ENCODE results near the gene GRIN2A.

GRCh38 chr16:10048850-10049249, 133.4 kb downstream of the GRIN2A start:
- no peak for TF ChIP-seq CTCF (IDR thresholded peaks at IDR 0.05)
- no peak for TF ChIP-seq POLR2AphosphoS5 (IDR thresholded peaks at IDR 0.05)
